ENCODE results near the gene DCAF12. TPM values are rescaled to one million over a fixed set of nuclear protein-coding genes. Genes with fewer than 3 reads are reported as not detected.

The DCAF12 gene
- total and polyA plus RNA-seq, 12 donors = 15.1 to 88.3 (median 58.5) TPM

DNA sequence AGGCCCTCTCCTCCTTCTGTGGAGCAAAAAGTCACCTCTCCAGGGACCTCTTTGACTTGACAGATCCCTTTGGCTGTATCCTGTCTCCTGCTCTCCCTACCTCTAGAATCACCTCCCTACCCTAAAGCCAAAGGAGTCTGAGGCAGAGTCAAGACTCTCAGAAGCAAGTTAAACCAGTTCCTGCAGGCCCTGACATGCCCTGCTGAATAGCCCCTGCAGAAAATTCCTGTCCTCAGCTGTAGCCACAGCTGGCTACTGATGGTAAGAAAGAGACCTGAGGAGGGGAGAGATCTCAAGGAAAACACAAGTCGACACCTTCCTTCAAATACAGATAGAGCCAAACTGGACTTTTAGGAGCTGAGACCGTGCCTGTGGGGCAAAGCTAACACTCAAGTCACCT, 54.1 kb downstream of the DCAF12 start:
- DNase-seq = no peak
- no peaks in the 10 kb centered on the region for H3K27me3 ChIP-seq
- intact Hi-C loops (cut with DNase I) = loop anchor here in 1 of 2 donors (10.0 kb wide), 2 partner anchors 48 to 148 kb away; no protein-coding TSS in a partner anchor
- H3K9me3 ChIP-seq (replicated peaks in 1 of 3) = no peaks in the 10 kb centered on the region
- TF ChIP-seq, protein P1, sequence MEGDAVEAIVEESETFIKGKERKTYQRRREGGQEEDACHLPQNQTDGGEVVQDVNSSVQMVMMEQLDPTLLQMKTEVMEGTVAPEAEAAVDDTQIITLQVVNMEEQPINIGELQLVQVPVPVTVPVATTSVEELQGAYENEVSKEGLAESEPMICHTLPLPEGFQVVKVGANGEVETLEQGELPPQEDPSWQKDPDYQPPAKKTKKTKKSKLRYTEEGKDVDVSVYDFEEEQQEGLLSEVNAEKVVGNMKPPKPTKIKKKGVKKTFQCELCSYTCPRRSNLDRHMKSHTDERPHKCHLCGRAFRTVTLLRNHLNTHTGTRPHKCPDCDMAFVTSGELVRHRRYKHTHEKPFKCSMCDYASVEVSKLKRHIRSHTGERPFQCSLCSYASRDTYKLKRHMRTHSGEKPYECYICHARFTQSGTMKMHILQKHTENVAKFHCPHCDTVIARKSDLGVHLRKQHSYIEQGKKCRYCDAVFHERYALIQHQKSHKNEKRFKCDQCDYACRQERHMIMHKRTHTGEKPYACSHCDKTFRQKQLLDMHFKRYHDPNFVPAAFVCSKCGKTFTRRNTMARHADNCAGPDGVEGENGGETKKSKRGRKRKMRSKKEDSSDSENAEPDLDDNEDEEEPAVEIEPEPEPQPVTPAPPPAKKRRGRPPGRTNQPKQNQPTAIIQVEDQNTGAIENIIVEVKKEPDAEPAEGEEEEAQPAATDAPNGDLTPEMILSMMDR (IDR thresholded peaks at IDR 0.05) = no peak
- TF ChIP-seq POLR2A (IDR thresholded peaks at IDR 0.05) = no peak
- WGBS, 4 donors = 97 to 100% (median 100%) methylated on average over 2 of the region's 2 CpGs
- H3K4me3 ChIP-seq = no peak overlapping the region
- H3K36me3 ChIP-seq (replicated peaks in 1 of 2) = no peaks in the 10 kb centered on the region
- peaks cover 11 to 12% of the 10 kb centered on the region in 2 donors for H3K4me1 ChIP-seq (replicated peaks in 1 of 2)
- peak overlapping the region in 3 of 5 donors; percentile 31 to 52 (median 38) for H3K27ac ChIP-seq

DNA sequence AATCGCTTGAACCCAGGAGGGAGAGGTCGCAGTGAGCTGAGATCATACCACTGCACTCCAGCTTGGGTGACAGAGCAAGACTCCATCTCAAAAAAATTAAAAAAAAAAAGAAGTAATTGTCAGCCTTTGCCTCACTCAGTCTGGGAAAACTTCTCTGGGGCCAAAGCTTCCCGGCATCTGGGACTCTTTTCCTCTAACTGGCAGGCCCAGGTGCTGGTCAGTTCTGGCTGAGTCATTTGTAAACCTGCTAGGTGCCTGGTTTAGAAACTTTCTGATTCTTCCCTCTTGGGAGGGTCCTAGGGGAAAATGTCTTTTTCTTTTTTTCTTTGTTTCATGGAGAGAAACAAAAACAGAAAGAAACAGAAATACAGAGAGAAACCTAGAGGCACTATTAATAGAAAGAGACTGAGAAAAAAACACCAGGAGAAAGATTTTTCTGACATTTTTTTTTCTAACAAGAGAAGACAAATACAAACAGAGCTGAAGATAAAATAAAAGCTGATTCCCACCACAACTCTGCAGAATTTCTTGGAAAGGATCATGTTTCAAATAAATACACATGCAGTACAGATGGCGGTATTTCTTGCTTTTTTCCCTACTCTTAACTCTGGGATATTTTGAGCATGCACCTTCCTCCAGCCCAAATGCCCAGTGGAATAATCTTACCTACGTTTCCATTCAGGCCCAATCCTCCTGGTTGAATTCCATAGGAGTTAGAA, 55.7 kb downstream of the DCAF12 start:
- Histone ChIP-seq H3K27ac (no peak overlapping the region), H3K9me3 (replicated peaks in 1 of 3) (no peaks in the 10 kb centered on the region), H3K36me3 (replicated peaks in 1 of 2) (no peaks in the 10 kb centered on the region), H3K4me3 (no peak overlapping the region), H3K27me3 (no peaks in the 10 kb centered on the region), H3K4me1 (replicated peaks in 1 of 2) (peaks cover 11 to 12% of the 10 kb centered on the region in 2 donors)
- TF ChIP-seq POLR2A (IDR thresholded peaks at IDR 0.05) = no peak
- TF ChIP-seq, protein P1 (IDR thresholded peaks at IDR 0.05) = no peak
- intact Hi-C loops (cut with DNase I) = loop anchor here in 1 of 2 donors (10.0 kb wide), 2 partner anchors 46 to 146 kb away; no protein-coding TSS in a partner anchor
- DNase-seq = no peak
- WGBS, 4 donors = 74 to 87% (median 77%) methylated on average over 5 of the region's 5 CpGs

DNA sequence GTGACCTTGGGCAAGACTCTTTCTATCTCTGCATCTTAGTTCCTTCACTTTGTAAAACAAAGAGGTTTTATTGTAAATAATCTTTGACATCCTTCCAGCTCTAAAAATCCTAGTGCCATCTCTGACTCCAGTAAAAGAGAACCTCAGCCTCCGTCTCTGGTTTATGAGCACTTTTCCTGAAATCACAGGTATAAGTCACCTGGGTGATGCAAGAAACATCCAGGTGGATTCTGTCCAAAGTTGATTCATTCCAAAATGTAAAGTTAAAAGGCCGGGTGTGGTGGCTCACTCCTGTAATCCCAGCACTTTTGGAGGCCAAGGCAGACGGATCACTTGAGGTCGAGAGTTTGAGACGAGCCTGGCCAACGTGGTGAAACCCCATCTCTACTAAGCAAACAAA, 56.7 kb downstream of the DCAF12 start:
- no peak overlapping the region for H3K27ac ChIP-seq
- no peaks in the 10 kb centered on the region for H3K27me3 ChIP-seq
- TF ChIP-seq POLR2A (IDR thresholded peaks at IDR 0.05) = no peak
- TF ChIP-seq, protein P1 (IDR thresholded peaks at IDR 0.05) = no peak
- H3K9me3 ChIP-seq (replicated peaks in 1 of 3) = no peaks in the 10 kb centered on the region
- WGBS, 4 donors = 73 to 89% (median 87%) methylated on average over 6 of the region's 6 CpGs
- no peak overlapping the region for H3K4me3 ChIP-seq
- H3K36me3 ChIP-seq (replicated peaks in 1 of 2) = no peaks in the 10 kb centered on the region
- DNase-seq = no peak
- H3K4me1 ChIP-seq (replicated peaks in 1 of 2) = peaks cover 11 to 12% of the 10 kb centered on the region in 2 donors
- intact Hi-C loops (cut with DNase I) = loop anchor here in 1 of 2 donors (10.0 kb wide), 2 partner anchors 45 to 145 kb away; no protein-coding TSS in a partner anchor

DNA sequence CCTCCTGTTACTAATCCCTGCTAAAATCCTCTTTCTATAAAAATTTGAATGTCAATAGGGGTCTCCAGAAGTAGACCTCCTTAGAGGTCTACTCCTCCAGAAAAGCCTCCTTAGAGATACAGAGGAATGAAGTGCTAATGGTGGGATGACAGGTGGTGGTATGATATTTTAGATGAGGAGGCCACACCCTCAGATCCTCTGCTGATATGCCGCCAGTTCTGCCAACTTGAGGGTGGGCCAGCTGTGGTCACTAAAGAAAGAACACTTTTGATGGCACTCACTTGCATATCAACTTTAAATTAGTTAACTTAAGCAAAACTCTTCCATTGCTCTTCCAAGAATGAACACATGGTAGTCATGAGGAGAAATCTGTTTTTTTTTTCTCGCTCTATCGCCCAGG, 61.0 kb downstream of the DCAF12 start:
- H3K27me3 ChIP-seq = no peaks in the 10 kb centered on the region
- no peak overlapping the region for H3K4me3 ChIP-seq
- no peak overlapping the region for H3K27ac ChIP-seq
- TF ChIP-seq, protein P1 (IDR thresholded peaks at IDR 0.05) = no peak
- TF ChIP-seq POLR2A (IDR thresholded peaks at IDR 0.05) = no peak
- intact Hi-C loops (cut with DNase I) = no loop called here
- H3K9me3 ChIP-seq (replicated peaks in 1 of 3) = no peaks in the 10 kb centered on the region
- no peak for DNase-seq
- no peaks in the 10 kb centered on the region for H3K4me1 ChIP-seq (replicated peaks in 1 of 2)
- H3K36me3 ChIP-seq (replicated peaks in 1 of 2) = no peaks in the 10 kb centered on the region
- WGBS, 4 donors = 86 to 100% (median 96%) methylated on average over 3 of the region's 3 CpGs

Data from adrenal gland (tissue), 12 donors.